Measurements from ENCODE around the gene TMEM14B.
"Not testable (repeated sequence)": the region's sequence is repeated elsewhere in the genome, so short reads cannot be mapped to it uniquely, and the experiment has no call there.

TMEM14B gene

DNA sequence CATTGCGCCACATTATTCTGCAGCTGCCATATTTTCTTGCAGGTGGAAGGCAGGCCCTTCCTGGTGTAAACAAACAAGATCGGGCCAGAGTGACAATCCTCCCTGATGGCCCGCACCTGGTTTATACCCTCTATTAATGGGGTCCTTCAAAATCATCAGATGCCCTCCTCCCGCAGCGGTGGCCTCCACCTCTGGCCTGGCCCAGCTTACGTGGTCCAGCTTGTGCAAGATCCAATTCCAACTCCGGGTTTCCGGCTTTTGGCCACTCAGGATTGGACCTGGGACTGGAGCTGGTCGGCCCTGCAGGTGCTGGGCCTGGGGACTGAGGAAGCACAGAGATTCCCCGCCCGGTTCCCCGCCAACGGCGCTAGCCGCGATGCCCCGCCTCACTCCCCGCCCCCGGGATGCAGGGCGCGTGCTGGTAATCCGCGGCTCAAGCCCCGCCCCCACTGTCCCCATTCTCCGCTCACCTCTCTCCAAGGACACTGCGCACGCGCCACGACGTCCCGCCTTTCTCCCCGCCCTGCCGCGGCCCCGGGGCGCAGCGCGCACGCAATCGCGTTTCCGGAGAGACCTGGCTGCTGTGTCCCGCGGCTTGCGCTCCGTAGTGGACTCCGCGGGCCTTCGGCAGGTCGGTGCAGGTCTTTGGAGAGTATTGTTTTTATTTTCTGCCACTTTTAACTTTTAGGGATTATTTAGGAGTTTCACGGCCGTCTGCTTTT lies at the start of gene TMEM14B:
Gene TMEM14B, plus strand, starts transcription at position 555 of the 722 bp plus-strand sequence. CDS start 1,441 bp downstream, outside the sequence.
- DNase-seq: peak; percentile 97 to 99 (median 98)

- DNase-seq: no peak
Measured at GRCh38 chr6:10713962-10714361, 33.6 kb upstream of the TMEM14B start.

DNA sequence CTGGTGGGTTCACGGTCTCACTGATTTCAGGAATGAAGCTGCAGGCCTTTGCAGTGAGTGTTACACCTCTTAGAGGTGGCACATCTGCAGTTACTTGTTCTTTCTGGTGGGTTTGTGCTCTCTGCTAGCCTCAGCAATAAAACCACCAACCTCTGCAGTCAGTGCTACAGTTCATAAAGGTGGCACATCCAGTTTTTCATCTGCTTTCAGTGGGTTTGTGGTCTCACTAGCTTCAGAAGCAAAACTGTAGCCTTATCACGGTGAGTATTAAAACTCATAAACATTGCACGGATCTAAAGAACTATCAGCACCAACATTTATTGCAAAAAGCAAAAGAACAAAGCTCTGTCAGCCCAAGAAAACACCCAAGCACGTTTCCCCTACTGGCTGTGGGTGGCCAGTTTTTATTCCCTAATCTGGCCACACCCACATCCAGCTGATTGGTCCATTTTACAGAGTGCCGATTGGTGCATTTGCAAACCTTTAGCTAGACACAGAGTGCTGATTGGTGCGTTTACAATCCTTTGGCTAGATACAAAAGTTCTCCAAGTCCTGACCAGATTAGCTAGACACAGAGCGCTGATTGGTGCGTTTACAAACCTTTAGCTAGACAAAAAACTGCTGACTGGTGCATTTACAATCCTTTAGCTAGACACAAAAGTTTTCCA lies 28.2 kb upstream of the TMEM14B start:
- DNase-seq: no peak

DNA sequence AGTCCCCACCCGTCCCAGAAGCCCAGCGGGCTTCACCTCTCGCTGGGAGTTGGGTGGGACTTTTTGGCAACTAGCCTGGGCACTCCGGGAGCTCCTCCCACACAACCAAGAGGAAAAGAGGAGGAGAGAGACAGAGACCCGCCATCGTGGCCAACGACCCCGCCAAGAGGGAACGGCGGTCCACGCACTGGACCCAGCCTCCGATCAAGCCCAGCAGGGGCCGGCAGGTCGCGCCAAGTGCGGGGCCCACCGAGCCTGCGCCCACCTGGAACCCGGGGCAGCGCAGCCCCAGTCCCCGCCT lies 27.7 kb upstream of the TMEM14B start:
- DNase-seq: no peak

GRCh38 chr6:10720265-10720959 lies 27.2 kb upstream of the TMEM14B start:
- peak in 3 of 4 experiments; percentile 13 to 54 (median 24) for DNase-seq

DNA sequence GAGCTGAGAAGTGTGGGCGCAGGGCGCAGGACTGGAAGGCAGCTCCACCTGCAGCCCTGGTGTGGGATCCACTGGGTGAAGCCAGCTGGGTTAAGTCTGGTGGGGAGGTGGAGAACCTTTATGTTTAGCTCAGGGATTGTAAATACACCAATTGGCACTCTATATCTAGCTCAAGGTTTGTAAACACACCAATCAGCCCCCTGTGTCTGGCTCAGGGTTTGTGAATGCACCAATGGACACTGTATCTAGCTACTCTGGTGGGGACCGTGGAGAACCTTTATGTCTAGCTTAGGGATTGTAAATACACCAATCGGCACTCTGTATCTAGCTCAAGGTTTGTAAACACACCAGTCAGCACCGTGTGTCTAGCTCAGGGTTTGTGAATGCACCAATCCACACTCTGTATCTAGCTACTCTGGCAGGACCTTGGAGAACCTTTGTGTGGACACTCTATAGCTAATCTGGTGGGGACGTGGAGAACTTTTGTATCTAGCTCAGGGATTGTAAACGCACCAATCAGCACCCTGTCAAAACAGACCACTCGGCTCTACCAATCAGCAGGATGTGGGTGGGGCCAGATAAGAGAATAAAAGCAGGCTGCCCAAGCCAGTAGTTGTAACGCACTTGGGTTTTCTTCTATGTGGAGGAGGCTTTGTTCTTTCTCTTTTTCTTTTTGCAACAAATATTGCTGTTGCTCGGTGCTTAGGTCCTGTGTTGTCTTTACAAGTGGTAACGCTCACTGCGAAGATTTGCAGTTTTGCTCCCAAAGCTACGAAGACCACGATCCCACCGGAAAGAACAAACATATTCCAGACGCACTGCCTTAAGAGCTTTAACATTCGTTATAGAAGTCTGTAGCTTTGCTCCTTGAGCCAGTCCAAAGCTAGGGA lies 26.4 kb upstream of the TMEM14B start:
- not testable (repeated sequence) for DNase-seq

GRCh38 chr6:10721850-10722569 lies 25.6 kb upstream of the TMEM14B start:
- DNase-seq: no peak

DNA sequence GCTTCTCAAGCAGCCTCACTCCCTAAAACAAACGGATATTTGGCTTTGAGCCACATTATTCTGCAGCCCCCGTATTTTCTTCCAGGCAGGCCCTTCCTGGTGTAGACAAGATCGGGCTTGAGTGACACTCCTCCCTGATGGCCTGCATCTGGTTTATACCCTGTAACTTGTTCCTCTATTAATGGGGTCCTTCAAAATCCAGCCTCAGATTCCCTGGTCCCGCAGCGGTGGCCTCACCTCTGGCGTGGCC lies 25.1 kb upstream of the TMEM14B start:
- DNase-seq: no peak

DNA sequence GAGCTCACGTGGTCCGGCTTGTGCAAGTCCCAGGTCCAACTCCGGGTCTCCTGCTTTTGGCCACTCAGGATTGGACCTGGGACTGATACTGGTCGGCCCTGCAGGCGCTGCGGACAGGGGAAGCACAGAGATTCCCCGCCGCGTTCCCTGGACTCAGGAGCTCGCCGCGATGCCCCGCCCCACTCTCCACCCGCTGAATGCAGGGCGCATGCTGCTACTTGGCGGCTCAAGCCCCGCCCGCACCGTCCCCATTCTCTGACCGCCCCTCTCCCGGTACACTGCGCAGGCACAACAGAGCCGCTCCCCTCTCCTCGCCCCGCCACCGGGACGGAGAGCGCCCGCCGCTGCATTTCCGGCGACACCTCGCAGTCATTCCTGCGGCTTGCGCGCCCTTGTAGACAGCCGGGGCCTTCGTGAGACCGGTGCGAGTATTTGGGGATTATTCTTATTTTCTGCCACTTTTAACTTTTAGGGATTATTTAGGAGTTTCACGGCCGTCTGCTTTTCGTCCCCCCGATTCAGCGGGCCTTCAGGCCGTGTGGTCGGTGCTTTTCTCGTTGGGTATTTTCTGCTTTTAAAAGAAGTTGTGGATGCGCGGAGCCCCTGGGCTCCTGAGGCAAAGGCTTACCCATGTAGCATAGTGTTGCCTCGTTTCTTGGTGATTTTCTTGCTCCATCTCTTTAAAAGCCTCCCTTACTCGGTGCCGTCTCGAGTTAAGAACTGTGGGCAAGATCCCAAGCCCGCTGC lies 24.6 kb upstream of the TMEM14B start, which contains the start of gene TMEM14C:
Gene TMEM14C, plus strand, starts transcription at position 251 of the 747 bp plus-strand sequence. CDS start 1,544 bp downstream, outside the sequence.
- DNase-seq: peak; percentile 28 to 63 (median 46)

GRCh38 chr6:10723567-10723881 lies 24.1 kb upstream of the TMEM14B start:
- DNase-seq: no peak

DNA sequence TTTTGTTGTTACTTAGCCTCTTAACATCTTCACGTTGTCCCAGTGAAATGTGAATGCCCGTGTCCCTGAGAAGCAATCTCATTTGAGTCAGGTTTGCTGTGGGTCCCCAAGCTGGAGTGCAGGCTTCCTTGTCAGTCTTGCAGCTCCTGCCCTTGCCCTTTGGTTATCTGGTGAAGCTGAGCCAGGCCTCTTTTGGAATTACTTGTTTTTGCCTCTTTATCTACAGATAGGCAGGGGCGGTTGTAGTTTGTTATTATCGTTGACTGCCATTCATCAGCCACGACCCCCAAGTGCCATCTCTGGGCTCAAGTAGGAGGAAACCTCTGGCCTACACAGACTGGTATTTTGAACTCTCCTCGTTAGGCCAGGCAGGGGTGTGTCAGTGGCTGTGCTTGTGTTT lies 22.6 kb upstream of the TMEM14B start:
- DNase-seq: no peak

- DNase-seq: no peak
Measured at GRCh38 chr6:10725716-10726115, 21.9 kb upstream of the TMEM14B start.

DNA sequence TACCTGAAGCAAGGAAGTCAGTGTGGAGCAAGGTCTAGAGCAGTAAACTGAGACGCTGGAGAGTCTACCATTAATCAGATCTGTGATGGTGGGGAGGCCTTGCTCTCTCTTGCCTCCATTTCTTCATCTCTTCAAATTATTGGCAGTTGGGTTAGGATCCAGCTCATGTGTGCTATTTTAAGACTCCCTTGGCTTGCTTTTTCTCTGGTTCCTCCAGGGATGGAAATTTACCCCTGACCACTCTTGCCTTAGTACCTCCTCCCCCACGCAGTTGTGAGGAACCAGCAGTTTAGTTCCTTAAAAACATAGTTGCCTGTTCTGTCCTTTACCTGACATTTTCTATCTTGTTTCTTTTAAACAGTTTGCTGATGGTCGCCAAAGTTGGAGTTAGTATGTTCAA lies 17.4 kb upstream of the TMEM14B start:
- no peak for DNase-seq

- DNase-seq: no peak
Measured at GRCh38 chr6:10733151-10733715, 14.4 kb upstream of the TMEM14B start.

DNA sequence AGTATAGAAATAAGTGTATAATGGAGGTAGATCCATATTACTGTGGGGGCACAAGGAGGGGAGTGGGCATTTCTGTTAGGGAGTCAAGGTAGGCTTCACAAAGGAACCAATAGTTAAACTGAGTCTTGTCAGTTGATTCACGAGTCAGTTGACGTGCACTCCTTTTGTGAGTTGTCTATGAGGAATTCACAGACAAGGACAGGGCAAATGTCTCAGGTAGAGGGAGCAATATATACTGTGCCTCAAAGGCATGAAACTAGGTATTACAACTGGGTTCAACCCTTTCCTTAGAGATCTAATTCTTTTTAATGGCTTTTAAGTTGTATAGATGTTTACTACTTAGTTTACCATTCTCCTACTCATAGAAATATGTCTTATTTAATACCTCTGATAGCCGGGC lies 13.7 kb upstream of the TMEM14B start:
- DNase-seq: no peak

- no peak for DNase-seq
Measured at GRCh38 chr6:10736731-10737130, 10.9 kb upstream of the TMEM14B start.

DNA sequence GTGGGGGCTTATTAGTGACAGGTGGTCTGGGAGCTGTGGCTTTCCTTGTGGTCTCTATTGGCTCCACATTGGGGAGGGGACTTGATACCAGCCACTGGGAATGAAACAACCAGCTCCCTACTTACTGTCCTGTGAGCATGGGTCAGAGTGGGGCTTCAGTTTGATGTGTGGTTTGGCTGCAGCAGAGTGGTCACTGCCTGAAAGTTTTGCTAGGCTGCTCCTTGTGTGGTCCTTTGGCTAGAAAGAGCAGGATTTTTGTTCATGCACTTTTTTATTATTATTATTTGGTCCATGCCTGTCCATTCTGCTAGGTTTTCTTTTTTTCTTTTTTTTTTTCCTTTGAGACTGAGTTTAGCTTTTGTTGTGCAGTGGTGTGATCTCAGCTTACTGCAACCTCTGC lies 7.5 kb upstream of the TMEM14B start:
- no peak for DNase-seq

DNA sequence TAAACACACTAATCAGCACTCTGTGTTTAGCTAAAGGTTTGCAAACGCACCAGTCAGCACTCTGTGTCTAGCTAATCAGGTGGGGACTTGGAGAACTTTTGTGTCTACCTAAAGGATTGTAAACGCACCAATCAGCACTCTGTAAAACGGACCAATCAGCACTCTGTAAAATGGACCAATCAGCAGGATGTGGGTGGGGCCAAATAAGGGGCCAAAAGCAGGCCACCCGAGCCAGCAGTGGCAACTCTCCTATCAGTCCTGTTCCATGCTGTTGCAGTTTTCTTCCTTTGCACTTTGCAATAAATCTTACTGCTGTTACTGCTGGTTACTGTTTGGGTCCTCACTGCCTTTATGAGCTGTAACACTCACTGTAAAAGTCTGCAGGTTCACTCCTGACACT lies 6.0 kb upstream of the TMEM14B start:
- DNase-seq: not testable (repeated sequence)

- no peak for DNase-seq
Measured at GRCh38 chr6:10742251-10742650, 5.4 kb upstream of the TMEM14B start.

DNA sequence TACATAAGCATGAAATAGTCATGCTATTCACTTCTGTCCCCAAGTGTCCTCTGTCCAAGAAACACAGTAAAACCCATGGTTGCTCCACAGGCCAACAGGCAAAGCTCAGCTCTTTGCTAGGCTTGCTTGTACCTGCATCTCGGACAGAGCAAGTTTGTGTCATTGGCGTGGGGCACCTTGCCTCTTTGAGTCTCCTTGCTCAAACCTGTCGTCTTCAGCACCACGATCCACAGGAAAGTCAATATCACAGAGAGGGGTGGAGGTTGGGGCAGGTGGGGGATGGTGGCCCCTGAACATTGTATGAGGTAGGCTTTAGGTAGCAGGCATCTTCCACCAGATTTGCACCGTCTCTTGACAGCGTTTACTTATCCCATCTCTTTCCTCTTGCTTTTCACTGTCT lies 4.1 kb upstream of the TMEM14B start:
- DNase-seq: no peak

DNA sequence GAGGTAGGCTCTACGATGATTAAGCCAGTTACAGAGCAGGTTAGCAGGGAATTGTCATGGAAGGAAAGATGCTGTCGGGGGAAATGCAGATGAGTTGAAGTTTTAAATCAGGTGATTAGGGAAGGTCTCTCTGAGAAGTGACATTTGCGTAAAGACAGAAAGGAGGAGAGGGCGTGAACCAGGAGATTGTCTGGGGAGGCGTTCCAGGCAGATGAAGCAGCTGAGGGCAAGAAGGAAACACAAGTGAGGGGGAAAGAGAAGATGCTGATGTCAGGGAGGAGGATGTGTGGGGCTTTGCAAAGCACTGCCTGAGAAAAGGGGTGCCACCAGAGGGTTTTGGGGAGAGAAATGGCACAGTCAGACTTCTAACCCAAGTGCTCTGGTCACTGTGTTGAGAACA lies 2.5 kb upstream of the TMEM14B start:
- no peak for DNase-seq

DNA sequence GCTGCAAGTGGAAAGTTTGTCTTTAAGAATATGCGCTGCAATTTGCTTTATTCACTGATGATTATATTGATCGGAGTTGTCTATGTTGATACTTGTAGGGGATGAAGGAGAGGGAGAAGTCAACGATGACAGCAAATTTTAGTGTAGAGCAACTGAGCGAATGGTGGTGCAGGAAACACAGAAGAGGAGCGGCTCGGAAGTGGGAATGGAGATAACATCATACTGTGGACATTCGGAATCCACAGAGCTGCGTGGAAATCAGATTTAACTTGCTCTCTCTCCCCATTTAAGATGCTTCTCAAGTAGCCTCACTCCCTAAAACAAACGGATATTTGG lies 722 bp upstream of the TMEM14B start:
- DNase-seq: no peak
